Adrenal gland (tissue), 5 donors: ENCODE data around the gene THSD4.

Source experiments
- POLR2A ChIP-seq, 2 donors: fragments of 450-650 bp; IDR thresholded peaks; one replicate each; pipeline ENCODE4 v1.6.1; 2017; ENCODE audit warnings: antibody characterized with exemption in 2 of 2, mild to moderate bottlenecking in 2 of 2, moderate library complexity in 1 of 2
- TF ChIP-seq, protein P1 (sequence below), 6 experiments: fragments of 450-650 bp in 4 of 6; fragments of 200-600 bp in 2 of 6; sonication (generic) in 1 of 6; IDR thresholded peaks; 1 replicate in 5 of 6; 2 replicates in 1 of 6; pipeline versions ENCODE4 v1.5.1 to v1.8.0; 2016 to 2021; ENCODE audit warnings: antibody characterized with exemption in 6 of 6, mild to moderate bottlenecking in 2 of 6, moderate library complexity in 1 of 6
- donor health status: DM: no; HTN: no; CAD: no.

DNA sequence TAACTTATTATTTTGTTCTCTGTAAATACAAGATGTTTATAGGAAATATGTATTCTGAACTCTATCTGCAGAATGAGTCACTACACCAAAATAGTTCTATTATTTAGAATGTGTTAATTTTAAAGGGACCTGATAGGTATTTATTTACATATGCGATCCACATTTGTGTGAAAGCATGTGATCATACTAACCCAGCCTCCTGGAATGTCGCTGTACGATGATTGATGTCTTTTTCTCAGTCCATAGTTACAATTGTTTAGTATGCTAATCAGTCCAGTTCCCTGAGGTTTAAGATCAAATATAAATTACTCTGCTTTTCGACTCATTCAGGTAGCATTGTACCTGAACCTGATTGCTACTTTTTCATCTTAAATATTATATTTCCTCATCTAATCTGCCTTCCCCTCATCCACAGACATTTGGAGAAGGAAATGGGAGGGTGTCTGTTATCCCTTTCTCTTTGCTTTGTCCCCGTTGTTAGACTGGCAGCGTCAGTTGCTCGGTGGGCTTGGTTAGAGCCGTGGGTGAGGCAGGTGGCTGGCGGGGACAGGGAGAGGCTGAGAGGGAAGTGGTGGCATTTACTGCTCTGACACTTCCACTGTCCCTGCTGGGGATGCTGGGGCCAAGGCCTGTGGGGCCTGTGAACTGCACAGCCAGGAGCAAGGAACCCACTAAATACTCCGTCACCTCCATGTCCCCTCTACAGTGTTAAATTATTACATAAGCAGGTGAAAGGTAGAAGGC is 667.3 kb downstream of the THSD4 start:
- TF ChIP-seq, protein P1, sequence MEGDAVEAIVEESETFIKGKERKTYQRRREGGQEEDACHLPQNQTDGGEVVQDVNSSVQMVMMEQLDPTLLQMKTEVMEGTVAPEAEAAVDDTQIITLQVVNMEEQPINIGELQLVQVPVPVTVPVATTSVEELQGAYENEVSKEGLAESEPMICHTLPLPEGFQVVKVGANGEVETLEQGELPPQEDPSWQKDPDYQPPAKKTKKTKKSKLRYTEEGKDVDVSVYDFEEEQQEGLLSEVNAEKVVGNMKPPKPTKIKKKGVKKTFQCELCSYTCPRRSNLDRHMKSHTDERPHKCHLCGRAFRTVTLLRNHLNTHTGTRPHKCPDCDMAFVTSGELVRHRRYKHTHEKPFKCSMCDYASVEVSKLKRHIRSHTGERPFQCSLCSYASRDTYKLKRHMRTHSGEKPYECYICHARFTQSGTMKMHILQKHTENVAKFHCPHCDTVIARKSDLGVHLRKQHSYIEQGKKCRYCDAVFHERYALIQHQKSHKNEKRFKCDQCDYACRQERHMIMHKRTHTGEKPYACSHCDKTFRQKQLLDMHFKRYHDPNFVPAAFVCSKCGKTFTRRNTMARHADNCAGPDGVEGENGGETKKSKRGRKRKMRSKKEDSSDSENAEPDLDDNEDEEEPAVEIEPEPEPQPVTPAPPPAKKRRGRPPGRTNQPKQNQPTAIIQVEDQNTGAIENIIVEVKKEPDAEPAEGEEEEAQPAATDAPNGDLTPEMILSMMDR (IDR thresholded peaks at IDR 0.05) = no peak
- TF ChIP-seq POLR2A (IDR thresholded peaks at IDR 0.05) = no peak
